Muscle of arm (tissue), 12 donors: ENCODE data around the gene APRT. TPM values are rescaled to one million over a fixed set of nuclear protein-coding genes. Genes with fewer than 3 reads are reported as not detected.
"Not testable (repeated sequence)": the region's sequence is repeated elsewhere in the genome, so short reads cannot be mapped to it uniquely, and the experiment has no call there.

Experiments
- DNase-seq: peaks from one replicate; pipeline ENCODE4 v3.0.0-alpha.2; 2013
- polyA plus RNA-seq, 12 donors: library from polyadenylated mRNA; unstranded; fragments of 120-200 nt; gene quantifications; one replicate each; pipeline ENCODE4 v1.2.1, GENCODE V29; 2013; ENCODE audit not compliant: insufficient read length in 12 of 12

The APRT gene
- polyA plus RNA-seq, 12 donors: 45.8 to 73.6 (median 56.0) TPM; not detected in 1

DNA sequence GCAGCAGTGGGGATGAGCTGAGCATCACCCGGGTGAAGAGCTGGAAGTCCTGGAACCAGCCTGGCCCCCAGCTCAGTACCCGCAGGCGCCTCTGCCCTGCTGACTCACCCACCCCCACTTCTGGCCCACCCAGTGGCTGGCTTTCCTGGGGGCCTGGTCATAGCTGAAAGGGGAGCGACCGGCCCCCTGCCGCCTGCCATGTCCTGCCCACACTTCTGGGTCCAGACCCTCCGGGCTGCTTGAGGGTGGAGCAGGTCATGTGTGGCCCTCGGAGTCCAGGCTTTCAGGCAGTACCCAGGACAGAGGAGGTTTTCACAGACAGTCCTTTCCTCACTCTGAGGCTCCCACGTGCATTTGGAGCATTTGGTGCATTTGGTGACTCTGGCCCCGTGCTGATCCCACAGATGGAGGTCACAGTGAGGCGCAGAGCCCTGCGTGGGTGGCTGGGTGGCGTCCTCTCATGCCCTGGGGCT is 19.6 kb downstream of the APRT start:
- DNase-seq: no peak

- no peak for DNase-seq
Measured at GRCh38 chr16:88790312-88791211, 21.2 kb downstream of the APRT start.

DNA sequence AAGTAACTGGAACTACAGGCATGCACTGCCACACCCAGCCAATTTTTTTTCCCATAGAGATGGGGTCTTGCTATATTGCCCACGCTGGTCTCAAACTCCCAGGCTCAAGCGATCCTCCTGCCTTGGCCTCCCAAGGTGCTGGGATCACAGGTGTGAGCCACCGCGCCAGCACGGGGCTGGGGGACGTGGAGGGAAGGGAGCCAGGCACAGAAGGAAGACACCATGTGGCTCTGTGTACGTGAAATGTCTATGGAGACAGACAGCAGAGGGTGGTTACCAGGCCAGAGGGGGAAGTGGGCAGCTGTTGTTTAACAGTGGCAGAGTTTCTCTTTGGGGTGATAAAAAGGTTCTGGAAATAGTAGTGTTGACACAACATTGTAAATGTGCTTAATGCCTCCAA is 22.1 kb downstream of the APRT start:
- DNase-seq: no peak

GRCh38 chr16:88788749-88789148 is 23.0 kb downstream of the APRT start:
- DNase-seq: not testable (repeated sequence)

DNA sequence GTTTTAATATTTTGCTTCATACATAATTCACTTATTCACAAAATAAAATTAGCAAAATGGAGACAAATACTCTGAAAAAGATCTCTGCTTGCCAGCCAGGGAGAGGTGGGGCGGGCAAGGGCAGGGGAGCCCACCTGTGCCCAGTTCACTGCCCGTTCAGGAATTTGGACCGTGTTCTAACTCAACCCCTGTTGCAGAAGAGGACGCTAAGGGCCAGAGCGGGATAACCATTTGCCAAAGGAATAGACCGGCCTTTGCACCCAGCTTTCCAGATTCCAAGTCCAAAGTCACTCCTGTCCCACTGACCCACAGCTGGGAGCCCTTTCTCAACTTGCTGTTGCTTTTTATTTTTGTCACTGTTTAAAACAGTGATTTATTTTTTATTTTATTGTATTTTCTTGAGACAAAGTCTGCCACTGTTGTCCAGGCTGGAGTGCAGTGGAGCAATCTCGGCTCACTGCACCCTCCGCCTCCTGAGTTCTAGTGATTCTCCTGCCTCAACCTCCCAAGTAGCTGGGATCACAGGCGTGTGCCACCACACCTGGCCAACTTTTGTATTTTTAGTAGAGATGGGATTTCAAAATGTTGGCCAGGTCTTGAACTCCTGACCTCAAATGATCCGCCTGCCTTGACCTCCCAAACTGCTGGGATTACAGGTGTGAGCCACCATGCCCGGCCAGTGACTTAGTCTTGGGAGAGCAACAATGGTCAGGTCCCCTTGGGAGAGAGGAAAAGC is 24.0 kb downstream of the APRT start:
- no peak for DNase-seq

DNA sequence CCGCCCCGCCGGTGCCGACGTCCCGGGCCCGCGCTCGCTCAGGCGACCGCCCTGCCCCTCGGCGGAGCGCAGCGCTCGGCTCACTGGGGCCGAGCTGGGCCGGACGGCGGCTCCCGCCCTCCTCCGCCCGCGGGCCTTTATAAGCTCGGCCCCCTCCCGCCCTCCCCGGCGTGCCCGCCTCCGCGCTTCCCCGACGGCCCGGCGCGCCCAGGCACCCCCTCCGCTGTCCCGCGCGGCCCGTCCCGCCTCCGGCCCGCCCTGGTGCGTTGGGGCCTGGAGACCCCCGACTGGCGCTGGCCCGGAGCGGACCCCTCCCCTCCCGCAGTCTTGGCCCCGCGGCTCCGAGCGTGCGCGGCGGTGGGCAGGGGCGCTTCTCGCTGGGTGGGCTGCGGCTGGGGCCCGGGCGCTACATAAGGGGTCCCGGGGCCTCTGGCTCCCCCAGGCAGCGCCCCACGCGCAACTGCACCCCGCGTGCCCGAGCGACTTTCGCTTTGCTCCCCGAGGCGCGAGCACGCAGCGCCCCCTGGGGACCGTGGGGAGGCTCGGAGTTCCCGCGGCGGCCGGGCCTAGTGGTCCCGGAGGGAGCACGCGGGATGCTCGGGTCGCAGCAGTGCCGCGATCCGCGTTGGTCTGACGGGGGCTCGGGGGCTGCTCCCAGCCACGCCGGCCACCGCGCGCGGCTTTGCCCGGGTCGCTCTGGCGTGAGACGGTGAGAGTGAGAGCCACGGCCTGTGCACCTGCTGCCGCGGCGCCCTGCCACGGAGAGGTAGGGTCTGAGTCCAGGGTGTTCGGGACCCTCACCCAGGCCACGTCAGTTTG is 26.4 kb downstream of the APRT start, which contains the start of gene PIEZO1:
Gene PIEZO1, minus strand, starts transcription at position 115 of the 819 bp plus-strand sequence. CDS start 256 bp downstream, outside the sequence.
- no peak for DNase-seq

GRCh38 chr16:88784856-88785105 is 26.9 kb downstream of the APRT start:
- no peak for DNase-seq

DNA sequence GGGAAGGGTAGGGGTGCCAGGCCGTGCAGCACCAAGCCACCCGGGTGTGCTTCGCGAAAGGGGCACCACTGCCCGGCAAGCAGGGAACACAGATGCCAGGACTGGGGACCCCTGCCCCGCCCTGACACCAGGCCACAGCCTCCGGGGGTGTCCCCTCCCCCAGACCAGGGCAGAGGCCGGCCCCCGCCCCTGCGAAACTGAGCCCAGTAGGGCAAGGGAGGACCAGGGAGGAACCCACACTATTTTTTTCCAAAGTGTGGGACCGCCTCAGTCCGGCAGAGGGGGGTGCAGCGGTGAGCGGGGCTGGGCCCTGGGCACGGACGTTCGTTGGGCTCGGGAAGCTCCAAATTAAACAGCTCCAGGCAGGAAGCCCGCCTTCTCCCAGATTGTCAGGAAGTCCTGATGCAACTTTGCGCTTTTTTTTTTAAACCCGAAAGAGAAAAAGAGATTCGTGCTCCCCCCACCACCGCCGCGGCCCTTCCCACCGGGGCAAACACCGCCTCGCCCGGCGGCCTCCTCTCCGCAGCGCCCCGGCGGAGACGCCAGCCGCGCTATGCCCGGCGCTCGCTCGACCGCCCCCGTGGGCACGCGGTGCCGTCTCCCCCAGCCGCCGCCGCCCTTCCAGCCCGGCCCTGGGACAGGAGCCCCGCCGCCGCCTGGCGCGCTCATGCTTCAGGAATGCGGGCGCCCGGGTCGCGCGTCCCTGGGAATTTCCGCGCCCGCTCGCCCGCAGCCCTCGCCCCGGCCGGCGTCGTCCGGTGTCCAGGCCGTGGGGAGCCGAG is 27.5 kb downstream of the APRT start:
- no peak for DNase-seq

GRCh38 chr16:88783391-88784073 is 28.2 kb downstream of the APRT start:
- no peak for DNase-seq

DNA sequence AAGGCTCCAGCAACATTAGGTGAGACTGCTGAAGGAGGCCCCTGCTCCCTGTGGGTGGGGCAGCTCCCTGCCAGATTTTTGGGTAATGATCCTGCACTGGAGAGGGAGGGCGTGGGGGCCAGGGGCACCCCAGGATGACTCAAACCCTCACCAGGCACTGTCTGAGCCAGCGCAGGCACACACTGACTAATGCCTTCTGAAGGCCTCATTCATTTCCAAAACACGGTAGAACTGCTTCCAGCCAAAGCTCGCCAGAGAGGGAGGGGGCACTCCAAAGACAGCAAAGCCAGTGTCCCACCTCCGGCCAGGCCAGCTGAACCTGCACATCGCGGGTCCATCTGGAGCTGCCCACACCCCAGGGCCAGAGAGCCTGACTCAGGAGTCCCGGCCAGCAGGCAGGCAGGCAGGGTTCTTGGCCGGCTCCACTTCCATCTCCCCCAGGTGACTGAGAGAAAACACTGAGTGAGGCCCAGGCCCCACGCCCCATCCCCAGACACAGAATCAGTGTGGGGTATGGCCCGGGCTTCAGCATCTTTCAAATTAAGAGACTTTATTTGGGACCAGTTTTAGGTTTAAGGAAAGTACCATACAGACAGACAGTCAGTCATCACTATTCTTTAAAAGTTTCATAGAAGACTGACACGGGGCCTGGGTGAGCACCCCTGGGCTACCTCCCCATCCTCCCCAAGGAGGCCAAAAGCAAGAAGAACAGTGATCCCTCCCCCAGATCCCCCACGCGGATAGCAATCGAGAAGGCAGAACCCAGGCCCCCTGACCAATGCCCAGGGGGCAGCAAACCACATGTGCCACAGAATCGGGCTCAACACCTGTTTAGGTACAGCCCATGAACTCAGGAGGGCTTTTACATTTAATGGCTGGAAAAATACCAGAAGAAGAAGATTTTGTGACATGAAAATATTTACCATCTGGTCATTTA is 29.0 kb downstream of the APRT start:
- no peak for DNase-seq

GRCh38 chr16:88781140-88782077 is 30.3 kb downstream of the APRT start:
- no peak for DNase-seq

DNA sequence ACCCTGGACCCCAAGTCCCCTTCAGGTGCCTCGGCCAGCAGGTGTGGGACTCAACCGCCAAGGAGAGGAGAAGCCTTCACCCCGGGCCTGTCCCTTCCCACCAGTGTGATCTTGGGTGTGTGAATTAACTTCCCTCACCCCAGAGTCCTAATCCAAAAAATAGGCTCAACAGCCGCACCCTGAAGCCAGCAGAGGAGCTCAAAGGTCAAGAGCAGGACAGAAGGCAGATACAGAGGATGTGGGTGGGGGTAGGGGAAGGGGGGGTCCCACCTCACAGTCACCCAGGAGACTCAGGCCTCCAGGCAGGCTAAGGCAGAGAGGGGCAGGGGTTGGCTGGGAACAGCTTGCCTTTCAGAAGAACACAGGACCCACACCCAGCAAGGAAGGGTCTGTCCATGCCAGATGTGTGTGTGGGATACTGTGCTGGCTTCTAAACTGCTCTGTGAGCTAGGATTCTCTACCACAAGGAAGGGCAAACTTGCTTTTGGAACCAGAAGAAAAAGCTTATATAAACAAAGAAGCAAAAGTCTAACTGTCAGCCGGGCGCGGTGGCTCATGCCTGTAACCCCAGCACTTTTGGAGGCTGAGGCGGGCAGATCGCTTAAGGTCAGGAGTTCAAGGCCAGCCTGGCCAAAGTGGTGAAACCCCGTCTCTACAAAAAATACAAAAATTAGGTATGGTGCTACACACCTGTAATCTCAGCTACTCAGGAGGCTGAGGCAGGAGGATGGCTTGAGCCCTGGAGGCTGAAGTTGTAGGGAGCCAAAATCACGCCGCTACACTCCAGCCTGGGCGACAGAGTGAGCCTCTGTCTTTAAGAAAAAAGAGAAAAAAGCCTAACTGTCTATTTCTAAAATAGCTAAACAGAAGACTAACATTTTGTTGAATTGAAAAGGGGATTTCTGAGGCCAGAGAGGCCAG is 31.3 kb downstream of the APRT start:
- DNase-seq: no peak

DNA sequence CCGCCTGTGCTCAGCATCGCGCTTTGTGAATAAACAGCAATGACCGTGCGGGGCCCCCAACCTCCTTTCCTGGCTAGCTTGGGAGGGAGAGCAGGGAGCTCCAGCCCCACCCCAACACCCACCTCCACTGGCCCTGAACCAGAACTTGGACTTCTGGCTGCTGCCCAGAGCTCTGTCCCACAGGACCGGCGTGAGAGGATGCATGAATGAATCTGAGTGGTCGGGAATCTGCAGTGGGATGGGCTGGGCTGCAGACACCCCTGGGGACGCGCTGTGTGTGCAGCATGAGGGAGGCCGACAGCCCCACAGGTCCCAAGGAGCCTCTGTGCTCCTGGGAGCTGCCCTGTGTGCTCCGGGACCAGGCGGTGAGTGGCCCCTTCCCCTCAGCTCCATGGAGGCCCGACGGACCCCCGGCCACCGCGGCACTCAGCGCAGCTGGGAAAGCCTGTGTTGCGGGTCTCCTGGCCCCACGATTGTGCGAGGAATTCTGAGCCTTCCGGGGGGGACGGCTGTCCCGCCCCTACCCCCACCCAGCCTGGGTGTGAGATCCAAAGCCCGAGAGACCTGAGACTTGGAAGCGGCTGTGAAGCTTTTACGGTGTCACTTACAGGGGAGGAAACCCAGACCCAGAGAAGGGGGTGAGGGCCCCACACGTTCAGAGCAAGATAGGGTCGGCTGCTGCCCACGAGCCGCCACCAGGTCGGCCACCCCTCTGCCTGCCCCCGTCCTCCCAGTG is 32.2 kb downstream of the APRT start:
- DNase-seq: no peak

DNA sequence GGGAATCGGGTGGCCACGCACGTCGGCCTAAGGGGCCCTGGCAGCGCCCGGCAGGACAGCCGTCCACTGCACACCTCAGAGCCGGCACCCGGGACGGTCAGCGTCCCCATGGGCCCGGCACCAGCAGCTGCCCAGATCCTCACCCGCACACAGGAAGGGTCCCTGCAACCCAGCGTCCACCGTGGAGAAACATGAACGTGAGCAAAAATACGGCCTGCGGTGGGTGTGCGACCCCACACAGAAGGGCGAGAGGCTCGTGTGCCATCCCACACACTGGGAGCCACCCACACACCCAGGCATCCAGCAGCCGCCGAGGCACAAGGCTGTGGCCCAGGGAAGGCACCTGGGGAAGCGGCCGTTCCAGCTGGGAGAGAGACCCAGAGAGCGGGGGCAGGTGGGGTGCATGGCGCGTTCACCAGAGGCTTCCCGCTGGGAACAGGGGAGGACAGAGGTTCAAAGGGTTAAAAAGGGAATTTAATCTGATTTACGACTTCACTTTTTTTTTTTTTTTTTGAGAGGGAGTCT is 33.1 kb downstream of the APRT start:
- no peak for DNase-seq

- DNase-seq: no peak
Measured at GRCh38 chr16:88778271-88778525, 33.5 kb downstream of the APRT start.

DNA sequence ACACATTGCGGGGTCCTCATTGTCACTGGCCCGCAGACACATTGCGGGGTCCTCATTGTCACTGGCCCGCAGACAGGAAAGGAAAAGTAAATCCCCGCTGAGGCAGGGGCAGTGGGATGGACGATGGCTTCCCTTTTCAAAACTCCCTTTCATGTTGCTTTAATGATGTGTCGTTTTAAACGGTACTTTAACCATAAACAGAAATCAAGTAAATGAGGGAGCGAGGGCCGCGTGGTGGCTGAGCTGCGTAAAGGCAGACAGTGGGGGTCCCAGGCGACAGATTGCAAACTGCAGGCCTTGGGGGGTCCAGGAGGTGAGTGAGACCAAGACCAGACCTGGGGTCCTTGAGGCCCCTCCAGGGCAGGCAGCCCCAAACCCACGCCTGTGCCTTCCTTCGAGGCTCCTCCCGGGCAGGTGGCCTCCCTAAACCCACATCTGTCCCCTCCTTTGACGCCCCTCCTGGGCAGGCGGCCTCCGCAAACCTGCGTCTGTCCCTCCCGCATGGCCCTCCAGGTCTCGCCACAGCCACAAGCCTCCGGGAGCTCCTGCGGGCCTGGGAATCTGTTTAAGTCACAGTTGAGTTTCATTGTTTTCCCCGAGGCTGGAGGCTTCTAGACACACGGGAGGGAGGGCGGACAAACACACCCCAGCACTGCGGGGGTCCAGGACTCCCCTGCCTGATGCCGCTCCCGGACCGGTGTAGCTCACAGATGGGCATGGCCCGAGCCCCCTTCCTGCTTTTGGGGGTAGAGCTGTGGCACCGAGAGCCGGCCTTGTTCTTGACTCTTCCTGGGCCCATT is 34.1 kb downstream of the APRT start:
- no peak for DNase-seq
